Right lobe of liver (tissue), 4 donors: ENCODE measurements around the gene STMN1.

Experiments used
- POLR2A ChIP-seq: fragments of 450-650 bp; IDR thresholded peaks from one replicate; pipeline ENCODE4 v1.6.1; 2017; ENCODE audit warnings: antibody characterized with exemption, mild to moderate bottlenecking
- TF ChIP-seq, protein P1 (sequence below), 4 donors: fragments of 200-600 bp in 3 of 4; fragments of 450-650 bp in 1 of 4; IDR thresholded peaks; one replicate each; pipeline versions ENCODE4 v1.5.1 to v1.8.0; 2016 to 2022; ENCODE audit warnings: antibody characterized with exemption in 4 of 4, mild to moderate bottlenecking in 2 of 4
- donor health status: DM: no; HTN: no; CAD: no.
- donor health status: DM: no; HTN: no; CAD: no.
- donor health status: DM: no; HTN: yes; CAD: no.

DNA sequence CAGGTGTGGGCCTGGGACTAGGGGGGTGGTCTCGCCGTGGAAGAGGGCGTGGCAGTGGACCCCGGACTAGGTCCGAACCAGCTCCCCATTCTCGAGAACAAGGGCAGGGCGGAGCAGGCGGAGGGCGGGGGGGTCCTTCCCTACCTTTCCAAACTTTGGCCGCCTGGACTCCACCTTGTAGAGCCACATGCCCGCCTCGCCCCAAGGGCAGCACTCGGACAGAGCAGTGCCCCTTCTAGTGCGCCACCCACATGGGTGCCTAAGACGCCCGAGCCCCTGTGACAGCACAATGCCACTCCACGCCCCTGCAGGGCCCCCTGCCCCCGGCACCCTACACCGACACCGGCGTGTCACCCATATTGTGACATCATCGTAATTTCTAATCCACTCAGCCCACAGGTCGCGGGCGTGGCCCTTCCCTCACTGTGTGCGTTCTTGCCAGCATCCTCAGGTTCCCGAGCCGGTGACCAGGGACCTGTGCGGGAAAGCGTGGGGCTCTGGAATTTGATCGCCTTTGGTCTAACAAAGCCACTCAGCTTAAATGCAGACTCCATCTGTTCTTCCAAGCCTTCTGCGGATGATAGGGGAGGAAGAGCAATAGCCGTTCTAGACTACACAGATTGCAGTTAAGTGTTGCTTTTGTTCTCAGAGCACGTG is 553 bp upstream of the STMN1 start:
- TF ChIP-seq, protein P1, sequence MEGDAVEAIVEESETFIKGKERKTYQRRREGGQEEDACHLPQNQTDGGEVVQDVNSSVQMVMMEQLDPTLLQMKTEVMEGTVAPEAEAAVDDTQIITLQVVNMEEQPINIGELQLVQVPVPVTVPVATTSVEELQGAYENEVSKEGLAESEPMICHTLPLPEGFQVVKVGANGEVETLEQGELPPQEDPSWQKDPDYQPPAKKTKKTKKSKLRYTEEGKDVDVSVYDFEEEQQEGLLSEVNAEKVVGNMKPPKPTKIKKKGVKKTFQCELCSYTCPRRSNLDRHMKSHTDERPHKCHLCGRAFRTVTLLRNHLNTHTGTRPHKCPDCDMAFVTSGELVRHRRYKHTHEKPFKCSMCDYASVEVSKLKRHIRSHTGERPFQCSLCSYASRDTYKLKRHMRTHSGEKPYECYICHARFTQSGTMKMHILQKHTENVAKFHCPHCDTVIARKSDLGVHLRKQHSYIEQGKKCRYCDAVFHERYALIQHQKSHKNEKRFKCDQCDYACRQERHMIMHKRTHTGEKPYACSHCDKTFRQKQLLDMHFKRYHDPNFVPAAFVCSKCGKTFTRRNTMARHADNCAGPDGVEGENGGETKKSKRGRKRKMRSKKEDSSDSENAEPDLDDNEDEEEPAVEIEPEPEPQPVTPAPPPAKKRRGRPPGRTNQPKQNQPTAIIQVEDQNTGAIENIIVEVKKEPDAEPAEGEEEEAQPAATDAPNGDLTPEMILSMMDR (IDR thresholded peaks at IDR 0.05): no peak
- no peak for TF ChIP-seq POLR2A
